ENCODE measurements around the gene C10orf143.
A peak's percentile ranks its signal among the peaks of the same experiment; 100 is the strongest.

Gene C10orf143

DNA sequence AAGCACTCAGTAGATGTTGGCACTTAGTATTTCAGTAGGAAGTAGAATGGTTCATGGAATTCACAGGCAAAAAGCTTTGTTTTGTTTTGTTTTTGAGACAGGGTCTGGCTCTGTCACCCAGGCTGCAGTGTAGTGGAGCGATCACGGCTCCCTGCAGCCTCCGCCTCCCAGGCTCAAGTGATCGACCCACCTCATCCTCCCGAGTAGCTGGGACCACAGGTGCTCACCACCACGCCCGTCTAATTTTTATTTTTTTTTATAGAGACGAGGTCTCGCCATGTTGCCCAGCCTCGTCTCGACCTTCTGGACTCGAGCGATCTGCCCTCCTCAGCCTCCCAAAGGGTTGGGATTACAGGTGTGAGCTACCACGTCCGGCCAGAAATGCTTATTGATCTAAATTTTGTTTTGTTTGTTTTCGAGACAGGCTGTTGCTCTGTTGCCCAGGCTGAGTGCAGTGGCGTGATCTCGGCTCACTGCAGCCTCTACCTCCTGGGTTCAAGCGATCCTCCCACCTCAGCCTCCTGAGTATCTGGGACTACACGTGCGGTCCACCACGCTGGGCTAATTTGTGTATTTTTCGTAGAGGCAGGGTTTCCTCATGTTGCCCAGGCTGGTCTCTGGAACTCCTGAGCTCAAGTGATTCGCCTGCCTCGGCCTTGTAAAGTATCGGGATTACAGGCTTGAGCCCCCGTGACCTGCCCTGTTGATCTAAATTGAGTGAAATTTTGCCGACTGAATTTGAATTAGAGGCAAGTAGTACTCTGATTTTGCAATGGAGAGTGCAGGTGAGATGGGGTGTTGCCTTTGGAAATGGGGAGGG, 27.2 kb upstream of the C10orf143 start:
- H2BK120ac ChIP-seq (ENCODE audit: low read depth, low read length), result no peak overlapping the region
- peaks cover 3 to 19% of the 10 kb centered on the region in 2 donors for H3K4me1 ChIP-seq (ENCODE audit: control insufficient read depth in 2 of 2, insufficient read depth in 1 of 2, low read depth in 1 of 2, low read length in 2 of 2)
- H3K79me1 ChIP-seq (ENCODE audit: low read depth, low read length), result peaks cover 10% of the 10 kb centered on the region
- H4K91ac ChIP-seq (ENCODE audit: low read depth, low read length, poor library complexity), result no peak overlapping the region
- no peak for DNase-seq (ENCODE audit: low spot score)
- no peak overlapping the region for H4K8ac ChIP-seq (ENCODE audit: low read depth, low read length)
- no peak overlapping the region for H3K18ac ChIP-seq (ENCODE audit: low read length)
- H2AK5ac ChIP-seq (ENCODE audit: low read depth, low read length), result no peak overlapping the region
- no peak overlapping the region for H3K9ac ChIP-seq (ENCODE audit: low read depth, low read length, poor library complexity)
- peaks cover 0 to 3% (median 0%) of the 10 kb centered on the region in 3 experiments for H3K27me3 ChIP-seq (ENCODE audit: control insufficient read depth in 3 of 3, insufficient read depth in 3 of 3, low read depth in 1 of 3, low read length in 3 of 3)
- H3K27ac ChIP-seq (replicated peaks; ENCODE audit: low read length), result no peak overlapping the region
- H2BK5ac ChIP-seq (ENCODE audit: low read length), result no peak overlapping the region
- no peak overlapping the region for H3K14ac ChIP-seq (ENCODE audit: low read length)
- WGBS, 2 donors (ENCODE audit: extremely low coverage in 2 of 2, insufficient read length in 2 of 2, insufficient replicate concordance in 1 of 2), result no CpG with 5 or more reads among the region's 28 CpGs
- H3K23ac ChIP-seq (ENCODE audit: low read depth, low read length, poor library complexity), result no peak overlapping the region
- H3K4me3 ChIP-seq (ENCODE audit: low read length in 2 of 2), result peak overlapping the region; percentile 73 to 97
- no peak overlapping the region for H2AFZ ChIP-seq (ENCODE audit: low read length)
- H3K36me3 ChIP-seq (replicated peaks in 1 of 2; ENCODE audit: control insufficient read depth in 2 of 2, insufficient read depth in 2 of 2, low read length in 2 of 2), result peaks cover 3 to 50% of the 10 kb centered on the region in 2 donors
- no peak overlapping the region for H3K4ac ChIP-seq (ENCODE audit: low read length)
- H3K4me2 ChIP-seq (ENCODE audit: insufficient read depth, low read length, poor library complexity, severe bottlenecking), result no peak overlapping the region
- H2BK12ac ChIP-seq (ENCODE audit: low read length), result no peak overlapping the region
- no peak overlapping the region for H2BK15ac ChIP-seq (ENCODE audit: low read length)
- H3K9me3 ChIP-seq (replicated peaks in 1 of 2; ENCODE audit: control insufficient read depth in 2 of 2, insufficient read depth in 1 of 2, low read depth in 1 of 2, low read length in 2 of 2), result no peaks in the 10 kb centered on the region

DNA sequence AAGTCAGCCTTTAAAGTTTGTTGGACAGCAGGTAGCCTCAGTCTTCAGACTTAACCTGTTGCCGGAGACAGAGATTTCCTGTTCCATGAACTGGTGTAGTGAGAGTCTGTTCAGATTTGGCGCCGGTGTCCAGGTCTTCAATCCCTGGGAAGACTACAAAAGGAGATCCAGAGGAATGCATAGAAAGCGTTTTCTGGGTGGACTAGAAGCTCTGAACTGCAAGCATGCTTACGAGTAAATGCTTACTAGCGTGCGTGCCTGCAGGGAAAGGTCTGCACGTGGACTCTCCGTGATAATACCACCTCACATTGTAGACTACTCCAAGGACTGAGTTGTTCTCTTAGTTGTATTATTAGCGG, 26.4 kb upstream of the C10orf143 start:
- H3K4me2 ChIP-seq (ENCODE audit: insufficient read depth, low read length, poor library complexity, severe bottlenecking), result peak overlapping the region; percentile 75
- no peaks in the 10 kb centered on the region for H3K9me3 ChIP-seq (replicated peaks in 1 of 2; ENCODE audit: control insufficient read depth in 2 of 2, insufficient read depth in 1 of 2, low read depth in 1 of 2, low read length in 2 of 2)
- H3K18ac ChIP-seq (ENCODE audit: low read length), result peak overlapping the region; percentile 80
- no peak overlapping the region for H2BK120ac ChIP-seq (ENCODE audit: low read depth, low read length)
- H3K4me3 ChIP-seq (ENCODE audit: low read length in 2 of 2), result peak overlapping the region; percentile 73 to 97
- H2AFZ ChIP-seq (ENCODE audit: low read length), result peak overlapping the region; percentile 99
- H4K91ac ChIP-seq (ENCODE audit: low read depth, low read length, poor library complexity), result no peak overlapping the region
- peaks cover 0 to 3% (median 0%) of the 10 kb centered on the region in 3 experiments for H3K27me3 ChIP-seq (ENCODE audit: control insufficient read depth in 3 of 3, insufficient read depth in 3 of 3, low read depth in 1 of 3, low read length in 3 of 3)
- H3K27ac ChIP-seq (replicated peaks; ENCODE audit: low read length), result no peak overlapping the region
- H2BK12ac ChIP-seq (ENCODE audit: low read length), result no peak overlapping the region
- peak overlapping the region; percentile 99 for H3K23ac ChIP-seq (ENCODE audit: low read depth, low read length, poor library complexity)
- H3K14ac ChIP-seq (ENCODE audit: low read length), result no peak overlapping the region
- peaks cover 3 to 42% of the 10 kb centered on the region in 2 donors for H3K36me3 ChIP-seq (replicated peaks in 1 of 2; ENCODE audit: control insufficient read depth in 2 of 2, insufficient read depth in 2 of 2, low read length in 2 of 2)
- no peak overlapping the region for H2BK15ac ChIP-seq (ENCODE audit: low read length)
- no peak overlapping the region for H3K4ac ChIP-seq (ENCODE audit: low read length)
- H3K9ac ChIP-seq (ENCODE audit: low read depth, low read length, poor library complexity), result peak overlapping the region; percentile 92
- WGBS, 2 donors (ENCODE audit: extremely low coverage in 2 of 2, insufficient read length in 2 of 2, insufficient replicate concordance in 1 of 2), result no CpG with 5 or more reads among the region's 10 CpGs
- H2AK5ac ChIP-seq (ENCODE audit: low read depth, low read length), result peak overlapping the region; percentile 68
- no peak overlapping the region for H4K8ac ChIP-seq (ENCODE audit: low read depth, low read length)
- DNase-seq (ENCODE audit: low spot score), result peak; percentile 26
- H2BK5ac ChIP-seq (ENCODE audit: low read length), result no peak overlapping the region
- H3K4me1 ChIP-seq (ENCODE audit: control insufficient read depth in 2 of 2, insufficient read depth in 1 of 2, low read depth in 1 of 2, low read length in 2 of 2), result peaks cover 3 to 19% of the 10 kb centered on the region in 2 donors
- H3K79me1 ChIP-seq (ENCODE audit: low read depth, low read length), result peaks cover 10% of the 10 kb centered on the region

DNA sequence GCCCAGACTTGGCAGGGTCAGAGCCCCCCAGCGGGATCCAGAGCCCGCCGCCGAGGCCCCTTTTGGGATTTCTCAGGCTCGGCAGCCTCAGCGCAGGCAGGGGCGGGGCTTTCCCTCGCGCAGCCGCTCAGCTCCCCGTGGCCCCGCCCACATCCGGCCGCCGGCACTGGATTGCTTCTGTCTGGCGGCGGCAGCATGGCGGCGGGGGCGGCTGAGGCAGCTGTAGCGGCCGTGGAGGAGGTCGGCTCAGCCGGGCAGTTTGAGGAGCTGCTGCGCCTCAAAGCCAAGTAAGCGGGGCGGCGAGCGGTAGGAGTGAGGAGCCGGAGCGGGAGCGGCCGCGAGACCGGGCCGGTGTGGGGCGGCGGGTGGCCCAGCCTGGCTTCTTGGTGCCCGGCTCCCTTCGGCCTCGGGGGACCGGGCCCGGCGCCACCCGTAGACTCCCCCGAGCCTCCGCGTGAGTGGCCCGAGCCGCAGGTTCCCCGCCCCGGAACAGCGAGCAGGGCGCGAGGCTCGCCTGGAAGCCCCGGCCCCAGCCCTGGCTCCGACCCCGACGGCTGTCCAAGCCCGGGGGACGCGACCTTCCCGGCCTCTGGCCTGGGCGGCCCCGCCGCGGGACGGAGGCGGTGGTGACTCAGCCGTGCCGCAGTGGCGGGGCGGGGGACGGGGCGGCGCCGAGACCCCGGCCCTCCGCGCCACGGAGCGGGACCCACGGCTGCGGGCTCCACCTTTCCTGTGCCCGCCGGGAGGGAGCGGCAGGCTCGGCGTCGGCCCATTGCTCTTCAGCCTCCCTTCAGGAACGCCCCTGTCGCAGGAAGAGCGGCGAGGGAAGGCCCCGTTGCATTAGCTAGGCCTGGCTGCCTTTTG, 25.8 kb upstream of the C10orf143 start, which contains the start of gene GLRX3:
Gene GLRX3, plus strand, starts transcription at position 166 of the 864 bp plus-strand sequence. Its CDS starts 30 bp downstream, at position 196.
- Histone ChIP-seq H3K79me1 (ENCODE audit: low read depth, low read length) (peaks cover 10% of the 10 kb centered on the region), H2BK120ac (ENCODE audit: low read depth, low read length) (no peak within 1 kb of the TSS), H3K9ac (ENCODE audit: low read depth, low read length, poor library complexity) (peak within 1 kb of the TSS; percentile 92), H3K27ac (replicated peaks; ENCODE audit: low read length) (no peak within 1 kb of the TSS), H2AFZ (ENCODE audit: low read length) (peak within 1 kb of the TSS; percentile 99), H3K18ac (ENCODE audit: low read length) (peak within 1 kb of the TSS; percentile 97), H2BK15ac (ENCODE audit: low read length) (peak within 1 kb of the TSS; percentile 98), H3K4me1 (ENCODE audit: control insufficient read depth in 2 of 2, insufficient read depth in 1 of 2, low read depth in 1 of 2, low read length in 2 of 2) (peaks cover 3 to 13% of the 10 kb centered on the region in 2 donors), H3K14ac (ENCODE audit: low read length) (no peak within 1 kb of the TSS), H3K4me3 (ENCODE audit: low read length in 2 of 2) (peak within 1 kb of the TSS; percentile 73 to 97), H2BK5ac (ENCODE audit: low read length) (peak within 1 kb of the TSS; percentile 66), H3K27me3 (ENCODE audit: control insufficient read depth in 3 of 3, insufficient read depth in 3 of 3, low read depth in 1 of 3, low read length in 3 of 3) (peaks cover 0 to 3% (median 0%) of the 10 kb centered on the region in 3 experiments), H2BK12ac (ENCODE audit: low read length) (peak within 1 kb of the TSS; percentile 98), H3K9me3 (replicated peaks in 1 of 2; ENCODE audit: control insufficient read depth in 2 of 2, insufficient read depth in 1 of 2, low read depth in 1 of 2, low read length in 2 of 2) (no peaks in the 10 kb centered on the region), H3K36me3 (replicated peaks in 1 of 2; ENCODE audit: control insufficient read depth in 2 of 2, insufficient read depth in 2 of 2, low read length in 2 of 2) (peaks cover 2 to 36% of the 10 kb centered on the region in 2 donors), H3K23ac (ENCODE audit: low read depth, low read length, poor library complexity) (peak within 1 kb of the TSS; percentile 99), H3K4me2 (ENCODE audit: insufficient read depth, low read length, poor library complexity, severe bottlenecking) (peak within 1 kb of the TSS; percentile 75), H3K4ac (ENCODE audit: low read length) (no peak within 1 kb of the TSS), H2AK5ac (ENCODE audit: low read depth, low read length) (peak within 1 kb of the TSS; percentile 95), H4K91ac (ENCODE audit: low read depth, low read length, poor library complexity) (no peak within 1 kb of the TSS), H4K8ac (ENCODE audit: low read depth, low read length) (peak within 1 kb of the TSS; percentile 48)
- WGBS, 2 donors (ENCODE audit: extremely low coverage in 2 of 2, insufficient read length in 2 of 2, insufficient replicate concordance in 1 of 2), result no CpG with 5 or more reads among the region's 96 CpGs
- DNase-seq (ENCODE audit: low spot score), result peak; percentile 90
